Astrocyte of the spinal cord (primary cell): ENCODE data around the gene CAV3.
"Not testable (repeated sequence)": the region's sequence is repeated elsewhere in the genome, so short reads cannot be mapped to it uniquely, and the experiment has no call there.

Source experiments
- DNase-seq: peaks from one replicate; pipeline ENCODE4 v3.0.0; 2011; ENCODE audit warnings: low read depth, low spot score
- H3K4me3 ChIP-seq: 2 replicates; pipeline ENCODE4 v1.5.1; 2011; ENCODE audit warnings: low read depth, mild to moderate bottlenecking, low read length, moderate library complexity
- in situ Hi-C: cut with HindIII; loops from 2 replicates; pipeline ENCODE4 v1.10.0; 2017; ENCODE audit warnings: low sequenced_read_pairs
- TF ChIP-seq, protein P1 (sequence below): IDR thresholded peaks from 2 replicates; pipeline ENCODE4 v1.5.1; 2012; ENCODE audit warnings: low read depth, mild to moderate bottlenecking, low read length, inconsistent platforms

The CAV3 gene

GRCh38 chr3:8733332-8734094, at the start of gene CAV3:
TSS of gene CAV3 (plus strand) at chr3:8733802. CDS start at chr3:8733877, 75 bp downstream.
- in situ Hi-C loops, result no loop called here
- no peak within 1 kb of the TSS for H3K4me3 ChIP-seq
- no peak for DNase-seq
- TF ChIP-seq, protein P1, sequence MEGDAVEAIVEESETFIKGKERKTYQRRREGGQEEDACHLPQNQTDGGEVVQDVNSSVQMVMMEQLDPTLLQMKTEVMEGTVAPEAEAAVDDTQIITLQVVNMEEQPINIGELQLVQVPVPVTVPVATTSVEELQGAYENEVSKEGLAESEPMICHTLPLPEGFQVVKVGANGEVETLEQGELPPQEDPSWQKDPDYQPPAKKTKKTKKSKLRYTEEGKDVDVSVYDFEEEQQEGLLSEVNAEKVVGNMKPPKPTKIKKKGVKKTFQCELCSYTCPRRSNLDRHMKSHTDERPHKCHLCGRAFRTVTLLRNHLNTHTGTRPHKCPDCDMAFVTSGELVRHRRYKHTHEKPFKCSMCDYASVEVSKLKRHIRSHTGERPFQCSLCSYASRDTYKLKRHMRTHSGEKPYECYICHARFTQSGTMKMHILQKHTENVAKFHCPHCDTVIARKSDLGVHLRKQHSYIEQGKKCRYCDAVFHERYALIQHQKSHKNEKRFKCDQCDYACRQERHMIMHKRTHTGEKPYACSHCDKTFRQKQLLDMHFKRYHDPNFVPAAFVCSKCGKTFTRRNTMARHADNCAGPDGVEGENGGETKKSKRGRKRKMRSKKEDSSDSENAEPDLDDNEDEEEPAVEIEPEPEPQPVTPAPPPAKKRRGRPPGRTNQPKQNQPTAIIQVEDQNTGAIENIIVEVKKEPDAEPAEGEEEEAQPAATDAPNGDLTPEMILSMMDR, result no peak

- in situ Hi-C loops, result not testable (repeated sequence)
Observed at GRCh38 chr3:8684992-8685391, 48.6 kb upstream of the CAV3 start.

DNA sequence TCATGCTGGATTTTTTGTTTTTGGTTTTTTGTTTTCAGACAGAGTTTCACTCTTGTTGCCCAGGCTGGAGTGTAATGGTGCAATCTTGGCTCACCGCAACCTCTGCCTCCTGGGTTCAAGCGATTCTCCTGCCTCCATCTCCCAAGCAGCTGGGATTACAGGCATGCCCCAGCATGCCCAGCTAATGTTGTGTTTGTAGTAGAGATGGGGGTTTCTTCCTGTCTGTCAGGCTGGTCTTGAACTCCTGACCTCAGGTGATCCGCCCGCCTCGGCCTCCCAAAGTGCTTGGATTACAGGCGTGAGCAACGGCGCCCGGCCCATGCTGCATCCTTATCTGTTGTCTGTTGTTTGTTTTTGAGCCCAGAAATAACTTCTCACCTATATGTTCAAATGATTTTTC, 42.3 kb upstream of the CAV3 start:
- DNase-seq, in situ Hi-C loops, H3K4me3 ChIP-seq: not testable (repeated sequence)

More at GRCh38 chr3:8684992-8685391, 48.6 kb upstream of the CAV3 start:
- H3K4me3 ChIP-seq, DNase-seq: not testable (repeated sequence)

DNA sequence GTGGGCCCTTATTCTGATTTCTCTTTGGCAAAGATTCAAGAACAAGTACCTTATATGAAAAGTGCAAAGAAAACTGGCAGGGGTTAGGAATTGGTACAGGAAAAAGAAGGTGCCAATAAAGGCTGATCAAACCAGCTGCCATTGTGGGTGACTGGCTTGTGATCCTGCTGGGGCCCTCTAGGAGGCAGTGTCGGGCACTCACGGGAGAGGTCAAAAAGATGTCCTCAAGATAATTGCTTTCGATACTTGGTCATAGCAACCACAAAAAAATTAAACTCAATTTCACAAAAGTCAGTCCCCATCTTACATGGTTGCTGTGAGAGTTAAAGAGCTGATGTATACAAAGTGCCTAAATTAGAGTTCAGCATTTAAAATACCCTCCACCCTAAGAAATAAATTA, 31.0 kb upstream of the CAV3 start:
- no peak for DNase-seq
- H3K4me3 ChIP-seq, result no peak overlapping the region
- in situ Hi-C loops, result no loop called here
- TF ChIP-seq, protein P1, result peak; percentile 47

GRCh38 chr3:8705575-8705974, 28.0 kb upstream of the CAV3 start:
- no peak overlapping the region for H3K4me3 ChIP-seq
- DNase-seq, result no peak
- in situ Hi-C loops, result no loop called here
- TF ChIP-seq, protein P1, result no peak

DNA sequence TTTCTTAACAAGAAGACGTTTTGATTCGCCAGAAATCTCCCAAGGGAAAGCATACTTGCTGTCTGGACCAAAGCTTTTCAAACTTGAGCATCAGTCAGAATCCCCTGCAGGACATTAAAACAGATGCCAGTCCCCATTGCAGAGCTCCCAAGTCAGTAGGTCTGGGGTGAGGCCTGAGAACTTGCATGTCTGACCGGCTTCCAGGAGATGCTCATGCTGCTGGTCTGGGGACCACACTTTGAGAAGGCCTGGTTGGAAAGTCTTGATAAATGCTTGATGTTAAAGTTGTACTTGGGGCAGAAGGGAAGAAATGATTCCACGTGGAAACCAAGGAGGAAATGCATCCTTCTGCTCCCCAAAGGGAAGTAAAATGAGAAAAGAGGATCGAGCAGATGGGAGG, 24.3 kb upstream of the CAV3 start:
- in situ Hi-C loops, result no loop called here
- no peak for DNase-seq
- TF ChIP-seq, protein P1, result no peak
- H3K4me3 ChIP-seq, result no peak overlapping the region

DNA sequence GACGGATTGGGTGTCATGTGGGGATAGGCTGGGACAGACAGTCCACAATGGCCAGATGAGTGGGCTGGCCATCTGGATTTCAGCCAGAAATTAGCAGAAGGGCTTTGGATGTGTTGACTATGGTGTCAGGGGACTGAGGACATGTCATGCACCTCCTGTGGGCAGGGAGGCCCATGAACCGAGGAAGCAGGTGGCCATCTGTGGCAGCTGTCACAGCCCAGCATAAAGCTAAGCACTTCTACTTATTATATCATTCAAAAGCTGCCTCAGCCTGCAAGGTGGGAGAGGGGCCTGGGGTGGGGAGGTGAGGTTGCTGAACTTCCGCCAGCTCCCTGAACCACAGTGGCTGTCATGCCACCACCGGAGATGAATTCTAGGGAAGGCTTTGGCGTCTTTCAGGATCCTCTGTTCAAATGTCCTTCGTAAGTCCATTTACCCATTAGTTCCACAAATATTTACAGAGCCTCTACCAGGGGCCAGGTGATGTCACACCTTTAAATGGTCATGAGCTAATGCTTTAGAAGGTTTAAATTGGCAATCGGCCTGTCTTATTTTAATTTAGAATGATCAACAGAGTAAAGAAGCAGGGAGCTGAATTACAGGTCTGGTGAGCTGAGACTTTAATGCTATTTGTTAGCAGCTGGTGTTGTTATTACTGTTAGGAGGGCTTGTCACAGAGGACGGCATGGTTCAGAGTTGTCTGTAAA, 23.6 kb upstream of the CAV3 start:
- in situ Hi-C loops, result no loop called here
- TF ChIP-seq, protein P1, result no peak
- no peak overlapping the region for H3K4me3 ChIP-seq
- no peak for DNase-seq
